ENCODE data around the gene TREX2.

GRCh38 chrX:153450949-153451277, 5.1 kb upstream of the TREX2 start:
- no peak for TF ChIP-seq CTCF (IDR thresholded peaks at IDR 0.05)
- TF ChIP-seq EP300 (IDR thresholded peaks at IDR 0.05), result no peak
- TF ChIP-seq POLR2A (IDR thresholded peaks at IDR 0.05), result no peak
- no peak for TF ChIP-seq POLR2AphosphoS5 (IDR thresholded peaks at IDR 0.05)
